ENCODE results near the gene XPNPEP1.

GRCh38 chr10:109945473-109946177 is 22.3 kb upstream of the XPNPEP1 start:
- TF ChIP-seq CTCF (IDR thresholded peaks at IDR 0.05; ENCODE audit: low read depth, low read length), result no peak
- no peak for TF ChIP-seq EZH2phosphoT487 (IDR thresholded peaks at IDR 0.05; ENCODE audit: low read depth)
